PC-9 (cell line): ENCODE measurements around the gene GLB1L.

ENCODE experiments used
- EZH2 ChIP-seq: fragments of 200-600 bp; sonication (generic); IDR thresholded peaks from 2 replicates; pipeline ENCODE4 v1.8.0; 2017; ENCODE audit warnings: antibody characterized with exemption, low read depth
- TF ChIP-seq, protein P1 (sequence below): fragments of 200-600 bp; sonication (generic); conservative IDR thresholded peaks from 2 replicates; pipeline ENCODE4 v1.6.1; 2017; ENCODE audit warnings: mixed run types, antibody characterized with exemption, mild to moderate bottlenecking, moderate library complexity

DNA sequence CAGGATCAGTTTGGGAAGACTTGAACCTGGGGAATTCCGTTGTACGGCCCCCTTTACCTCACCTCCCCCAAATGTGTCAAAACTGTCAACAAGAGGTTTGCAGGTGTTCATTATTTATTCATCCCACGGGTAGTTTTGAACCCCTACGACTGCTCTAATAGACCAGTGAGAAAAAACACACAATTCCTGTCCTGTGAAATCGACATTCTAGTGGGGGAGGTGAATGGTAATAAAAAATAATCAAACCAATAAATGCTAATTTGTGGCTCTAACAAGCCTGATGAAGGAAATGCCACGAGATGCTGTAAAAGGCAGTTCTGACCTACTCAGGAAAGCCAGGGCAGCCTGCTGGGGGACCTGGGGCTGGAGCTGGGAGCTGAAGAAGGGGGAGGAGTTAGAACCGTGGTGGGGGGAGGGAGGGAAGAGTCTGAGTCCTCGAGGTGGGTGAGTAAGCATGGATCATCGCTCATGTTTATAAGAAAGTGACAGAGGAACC lies 33.5 kb upstream of the GLB1L start:
- TF ChIP-seq, protein P1, sequence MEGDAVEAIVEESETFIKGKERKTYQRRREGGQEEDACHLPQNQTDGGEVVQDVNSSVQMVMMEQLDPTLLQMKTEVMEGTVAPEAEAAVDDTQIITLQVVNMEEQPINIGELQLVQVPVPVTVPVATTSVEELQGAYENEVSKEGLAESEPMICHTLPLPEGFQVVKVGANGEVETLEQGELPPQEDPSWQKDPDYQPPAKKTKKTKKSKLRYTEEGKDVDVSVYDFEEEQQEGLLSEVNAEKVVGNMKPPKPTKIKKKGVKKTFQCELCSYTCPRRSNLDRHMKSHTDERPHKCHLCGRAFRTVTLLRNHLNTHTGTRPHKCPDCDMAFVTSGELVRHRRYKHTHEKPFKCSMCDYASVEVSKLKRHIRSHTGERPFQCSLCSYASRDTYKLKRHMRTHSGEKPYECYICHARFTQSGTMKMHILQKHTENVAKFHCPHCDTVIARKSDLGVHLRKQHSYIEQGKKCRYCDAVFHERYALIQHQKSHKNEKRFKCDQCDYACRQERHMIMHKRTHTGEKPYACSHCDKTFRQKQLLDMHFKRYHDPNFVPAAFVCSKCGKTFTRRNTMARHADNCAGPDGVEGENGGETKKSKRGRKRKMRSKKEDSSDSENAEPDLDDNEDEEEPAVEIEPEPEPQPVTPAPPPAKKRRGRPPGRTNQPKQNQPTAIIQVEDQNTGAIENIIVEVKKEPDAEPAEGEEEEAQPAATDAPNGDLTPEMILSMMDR: no peak
- TF ChIP-seq EZH2: no peak
